Kidney glomerular epithelial cell (primary cell): ENCODE measurements around the gene CEBPG.

ENCODE experiments used
- DNase-seq: peaks from one replicate; lab custom pipeline; 2025; lab: John Stamatoyannopoulos, UW

The CEBPG gene

GRCh38 chr19:33382006-33382405 is 8.5 kb downstream of the CEBPG start:
- no peak for DNase-seq

DNA sequence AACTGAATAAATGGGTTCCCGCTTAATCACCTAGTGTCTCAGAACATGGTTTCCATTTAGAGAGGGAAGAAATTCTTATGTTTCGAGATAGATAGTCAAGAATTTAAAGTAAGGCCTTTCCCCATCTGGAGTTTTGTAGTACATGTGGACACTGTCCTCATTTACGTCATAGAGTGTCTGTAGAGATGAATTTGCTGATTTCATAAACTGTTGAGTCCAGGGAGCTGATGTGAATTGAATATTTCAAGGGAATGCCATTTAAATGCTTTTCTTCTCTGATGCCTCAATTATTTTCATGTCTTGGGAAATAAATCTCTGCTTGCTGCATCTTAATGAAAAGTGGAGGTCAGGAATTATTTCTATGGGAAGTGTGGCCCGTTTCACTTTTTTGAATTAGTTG is 9.5 kb downstream of the CEBPG start:
- DNase-seq, result no peak

- no peak for DNase-seq
Measured at GRCh38 chr19:33383720-33384292, 10.3 kb downstream of the CEBPG start.

GRCh38 chr19:33384983-33385382 is 11.5 kb downstream of the CEBPG start:
- DNase-seq, result no peak

DNA sequence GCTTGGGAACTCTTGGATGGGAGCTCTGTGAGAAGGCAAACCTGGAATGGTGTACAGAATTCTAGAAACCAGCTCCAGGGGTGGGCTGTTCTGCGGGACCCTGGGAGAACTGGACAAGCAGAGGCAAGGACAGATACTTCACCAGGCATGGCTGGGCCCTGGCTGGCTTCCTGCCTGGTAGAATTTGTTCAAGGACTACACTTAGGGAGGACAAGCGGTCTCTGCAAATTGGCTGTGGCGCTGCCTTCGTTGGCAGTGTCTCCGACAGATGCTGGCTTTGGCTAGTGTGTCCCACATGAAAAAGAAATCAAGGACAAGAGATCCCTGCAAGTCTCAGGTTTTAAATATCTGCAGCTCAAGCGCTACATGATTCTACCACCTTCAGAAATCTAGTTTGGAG is 12.4 kb downstream of the CEBPG start:
- no peak for DNase-seq

GRCh38 chr19:33386361-33386858 is 12.9 kb downstream of the CEBPG start:
- no peak for DNase-seq

GRCh38 chr19:33387351-33388230 is 14.1 kb downstream of the CEBPG start:
- no peak for DNase-seq

- no peak for DNase-seq
Measured at GRCh38 chr19:33388231-33388724, 14.8 kb downstream of the CEBPG start.

- no peak for DNase-seq
Measured at GRCh38 chr19:33388725-33389420, 15.4 kb downstream of the CEBPG start.

DNA sequence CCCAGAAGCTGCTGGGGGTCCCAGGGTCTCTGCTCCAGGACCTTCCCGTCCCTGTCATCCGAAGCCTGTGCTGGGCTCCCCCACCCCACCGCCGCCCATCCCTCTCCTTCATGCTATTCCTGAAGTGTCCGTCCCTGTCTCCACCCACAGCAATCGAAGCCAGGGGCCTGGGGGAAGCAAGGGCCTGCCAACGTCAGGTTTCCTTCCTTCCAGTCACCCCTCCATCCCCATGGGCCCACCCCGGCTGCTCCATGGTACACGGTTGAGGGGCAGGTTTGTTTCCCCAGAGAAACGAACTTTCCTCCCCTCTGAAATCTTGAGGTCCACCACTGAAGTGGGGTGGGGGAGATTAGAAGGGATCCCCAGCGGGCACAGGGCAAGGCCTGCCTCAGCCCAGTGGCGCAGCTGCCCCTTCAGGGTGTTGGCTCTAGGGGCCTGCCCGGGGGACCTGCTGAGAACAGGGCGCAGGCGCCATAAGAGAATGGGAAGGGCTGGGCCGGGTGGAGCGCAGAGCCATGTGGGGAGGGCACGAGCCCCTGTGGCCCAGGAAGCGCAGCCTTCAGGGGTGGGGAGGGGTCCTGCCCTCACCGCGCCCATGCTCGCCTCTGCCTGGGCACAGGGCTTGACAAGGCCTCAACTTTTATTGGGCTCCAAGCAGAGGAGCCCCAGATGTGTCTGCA is 16.1 kb downstream of the CEBPG start:
- DNase-seq, result no peak

DNA sequence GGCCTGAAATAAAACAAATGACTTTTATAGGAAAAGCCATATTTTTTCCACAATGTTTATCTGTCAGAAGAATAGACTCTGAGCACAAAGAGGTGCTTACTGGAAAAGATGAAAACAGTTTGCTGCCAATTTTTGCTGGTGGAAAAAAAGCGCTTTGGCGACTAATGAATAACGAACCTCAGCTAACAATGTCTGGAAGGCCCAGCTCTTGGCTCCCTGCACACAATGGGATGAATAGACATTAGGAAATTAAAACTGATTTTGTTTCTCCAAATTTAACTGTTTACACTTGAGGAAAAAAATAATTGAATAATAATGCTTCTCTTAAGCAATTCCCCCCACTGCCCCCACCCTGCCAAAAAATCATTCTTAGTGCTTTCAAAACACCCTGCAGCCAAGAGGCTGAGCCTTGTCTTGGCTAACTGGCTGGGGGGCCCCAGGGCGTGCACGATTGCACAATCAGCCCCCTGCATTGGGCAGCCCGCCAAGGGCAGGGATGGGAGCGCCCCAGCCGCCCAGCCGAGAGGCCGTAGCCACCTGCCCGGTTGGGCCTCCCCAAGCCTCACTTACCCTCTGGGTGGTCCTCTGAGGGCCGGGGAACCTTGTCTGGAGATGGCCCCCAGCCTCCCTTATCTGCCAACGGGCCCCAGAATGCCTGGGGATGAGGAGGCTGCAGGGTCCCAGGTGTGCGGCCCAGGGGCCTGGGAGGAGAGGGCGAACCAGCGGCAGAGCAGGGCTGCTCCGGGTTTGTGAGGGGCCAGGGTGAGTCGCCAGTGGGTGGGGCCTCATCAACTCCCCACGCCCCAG is 16.8 kb downstream of the CEBPG start:
- DNase-seq, result no peak

DNA sequence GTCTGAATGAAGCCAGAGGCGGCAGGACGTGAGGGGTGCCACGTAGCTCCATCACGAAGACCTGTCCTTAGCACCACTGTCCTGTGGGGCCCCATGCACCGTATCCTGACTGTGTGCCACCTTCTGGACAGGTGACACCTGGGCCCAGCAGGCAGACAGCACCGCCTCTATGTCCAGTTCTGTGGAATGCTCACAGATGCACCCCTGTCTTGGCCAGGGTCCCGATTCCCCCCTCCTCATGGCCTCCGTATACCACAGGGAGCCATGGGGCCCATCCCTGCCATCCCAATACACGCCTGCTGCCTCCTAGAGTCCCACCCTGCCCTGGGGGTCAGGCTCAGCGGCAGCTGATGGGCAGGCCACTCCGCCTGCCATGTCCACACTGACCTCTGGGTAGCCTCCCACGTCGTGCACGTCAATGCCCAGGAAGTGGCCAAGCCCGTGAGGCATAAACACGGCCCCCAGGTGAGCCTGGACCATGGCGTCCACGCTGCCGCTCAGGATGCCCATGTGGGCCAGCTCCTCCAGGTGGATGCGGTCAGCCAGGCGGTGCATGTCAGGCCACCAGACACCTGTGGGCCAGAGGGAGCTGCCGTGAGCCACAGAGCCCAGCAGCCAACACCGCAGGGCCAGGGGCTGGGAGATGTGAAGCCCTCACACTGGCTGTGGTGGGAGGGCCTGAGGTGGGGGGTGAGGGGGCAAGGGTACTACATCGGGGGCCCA is 17.6 kb downstream of the CEBPG start:
- DNase-seq, result no peak

GRCh38 chr19:33391631-33392249 is 18.2 kb downstream of the CEBPG start:
- DNase-seq, result no peak

- no peak for DNase-seq
Measured at GRCh38 chr19:33392341-33393285, 19.1 kb downstream of the CEBPG start.

GRCh38 chr19:33393286-33394005 is 19.9 kb downstream of the CEBPG start:
- DNase-seq, result no peak

- DNase-seq, result no peak
Measured at GRCh38 chr19:33394006-33394722, 20.7 kb downstream of the CEBPG start.

DNA sequence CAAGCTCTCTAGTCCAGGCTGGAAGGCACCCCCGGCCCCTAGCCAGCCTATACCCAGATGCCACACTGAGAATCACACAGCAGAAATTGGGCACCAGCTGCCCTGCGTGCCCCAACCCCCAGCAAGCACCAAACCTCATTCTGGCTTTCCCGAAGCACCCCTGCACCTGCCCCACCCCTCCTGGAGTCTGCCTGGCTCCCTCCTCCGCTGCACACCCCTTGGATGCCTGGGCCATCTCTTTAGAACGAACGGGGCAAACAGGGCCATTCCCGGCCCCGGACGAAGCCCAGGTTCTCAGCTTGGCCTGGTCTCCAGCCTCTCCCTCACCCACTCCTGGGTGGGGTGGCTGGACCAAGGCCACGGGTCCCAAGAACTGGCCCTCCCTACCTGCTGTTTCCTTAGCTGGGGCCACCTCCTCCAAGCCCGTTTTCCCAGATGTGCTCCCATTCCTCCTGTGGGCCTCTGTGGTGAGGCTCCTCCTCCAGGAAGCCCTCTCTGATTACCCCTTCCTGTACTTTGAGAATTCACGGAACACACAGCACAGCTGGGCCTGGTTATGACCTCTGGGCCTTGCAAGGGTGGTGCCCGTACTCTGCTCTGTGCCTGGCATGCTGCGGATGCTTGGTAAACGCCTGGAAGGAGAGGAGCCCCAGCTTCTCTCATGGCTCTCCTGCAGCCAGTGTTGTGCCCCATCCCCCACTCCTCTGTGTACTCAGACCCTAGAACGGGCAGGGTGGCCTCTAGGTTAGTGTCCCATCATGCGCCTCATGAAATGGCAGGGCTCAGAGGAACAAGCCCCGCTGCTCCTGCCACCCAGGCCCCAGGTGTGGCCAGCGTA is 21.4 kb downstream of the CEBPG start:
- DNase-seq, result no peak
